Activated CD8-positive, alpha-beta T cell treated with anti-CD3 and anti-CD28 coated beads for 36 hours (primary cell): ENCODE measurements around the gene BLNK. TPM values are rescaled to one million over a fixed set of nuclear protein-coding genes. Genes with fewer than 3 reads are reported as not detected.

ENCODE experiments used
- ATAC-seq: fragments of 200-7000 bp; cut with Tn5 transposase; one replicate; pipeline ENCODE4 v1.10.0; 2021; ENCODE audit warnings: mild to moderate bottlenecking, moderate library complexity
- CTCF ChIA-PET: fragments of 350-600 bp; sonication (Branson Sonifier 250); formaldehyde crosslinking; loops from one replicate; lab custom pipeline; 2021; ENCODE audit warnings: antibody characterized with exemption; lab: Charles Lee
- POLR2A ChIA-PET: fragments of 350-600 bp; sonication (Branson Sonifier 250); formaldehyde crosslinking; loops from one replicate; lab custom pipeline; 2021; ENCODE audit warnings: antibody characterized with exemption; lab: Charles Lee
- DNase-seq: peaks from one replicate; pipeline ENCODE4 v3.0.0-alpha.2; 2020
- H3K27ac Mint-ChIP-seq: one replicate; pipeline ENCODE4 v1.8.0; 2021; ENCODE audit warnings: mild to moderate bottlenecking, mixed read lengths
- H3K27me3 Mint-ChIP-seq: one replicate; pipeline ENCODE4 v1.8.0; 2021; ENCODE audit warnings: mixed read lengths
- H3K36me3 Mint-ChIP-seq: one replicate; pipeline ENCODE4 v1.8.0; 2021; ENCODE audit warnings: low read depth, mixed read lengths
- H3K4me1 Mint-ChIP-seq: one replicate; pipeline ENCODE4 v1.8.0; 2021; ENCODE audit warnings: low read depth, mixed read lengths
- H3K4me3 Mint-ChIP-seq: one replicate; pipeline ENCODE4 v1.8.0; 2021; ENCODE audit warnings: mild to moderate bottlenecking, moderate library complexity, mixed read lengths
- H3K9me3 Mint-ChIP-seq: one replicate; pipeline ENCODE4 v1.8.0; 2021; ENCODE audit warnings: mixed read lengths
- CTCF ChIP-seq: fragments of 200-600 bp; IDR thresholded peaks from one replicate; pipeline ENCODE4 v1.8.0; 2022; ENCODE audit warnings: antibody characterized with exemption, mild to moderate bottlenecking
- intact Hi-C: fragments of 100-400 bp; cut with micrococcal nuclease; formaldehyde crosslinking; loops from one replicate; pipeline ENCODE4 v1.10.0; 2022
- total RNA-seq, 2 experiments: library from RNA; stranded (reverse); gene quantifications; one replicate each; pipeline ENCODE4 v1.2.3, GENCODE V29; 2021

The BLNK gene
- total RNA-seq, 2 experiments from 2014 or later: 0.16 TPM; not detected in 1

GRCh38 chr10:96269438-96270300 lies 1.7 kb downstream of the BLNK start:
- DNase-seq: no peak
- ATAC-seq: no peak
- Mint-ChIP-seq H3K4me1 (no peaks in the 10 kb centered on the region), H3K27ac (no peak overlapping the region), H3K36me3 (no peaks in the 10 kb centered on the region), H3K9me3 (no peaks in the 10 kb centered on the region), H3K27me3 (peaks cover 3% of the 10 kb centered on the region), H3K4me3 (no peak overlapping the region)
- no peak for TF ChIP-seq CTCF
- POLR2A ChIA-PET: no interaction called here
- CTCF ChIA-PET: interaction anchor here (1.1 kb wide), 1 partner anchor 40 kb away, joined by 5 read pairs; no protein-coding TSS in a partner anchor
- intact Hi-C loops: no loop called here

DNA sequence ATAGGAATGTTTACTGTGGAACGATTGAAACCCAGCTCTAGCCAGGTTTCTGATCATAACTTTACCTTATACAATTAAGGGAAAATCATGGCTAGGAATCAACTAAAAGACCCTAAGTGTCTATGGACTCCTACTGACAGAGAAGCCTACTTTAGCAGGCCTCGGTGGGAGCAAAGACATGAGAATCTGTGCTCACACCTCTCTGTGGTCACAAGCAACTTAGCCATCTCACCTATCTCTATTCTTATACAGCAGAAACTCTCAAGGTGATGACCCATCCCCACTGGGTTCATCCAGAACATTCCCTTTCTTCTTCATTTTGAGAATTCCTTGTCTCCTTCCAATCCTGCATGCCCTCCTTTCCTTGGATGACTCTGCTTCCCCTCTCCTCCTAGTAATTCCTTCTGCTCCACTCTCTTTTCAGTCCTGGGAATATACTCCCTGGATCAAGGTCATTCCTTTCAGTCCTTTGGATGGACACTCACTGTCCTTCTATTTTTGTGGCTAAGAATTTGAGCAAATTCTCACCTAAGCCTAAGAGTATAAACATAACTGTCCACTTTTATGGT lies 2.9 kb downstream of the BLNK start:
- H3K36me3 Mint-ChIP-seq: no peaks in the 10 kb centered on the region
- intact Hi-C loops: no loop called here
- peaks cover 2% of the 10 kb centered on the region for H3K27me3 Mint-ChIP-seq
- ATAC-seq (no peak), DNase-seq (no peak)
- ChIA-PET CTCF (interaction anchor here (3.4 kb wide), 1 partner anchor 39 kb away, joined by 12 read pairs; no protein-coding TSS in a partner anchor), POLR2A (no interaction called here)
- no peak overlapping the region for H3K4me3 Mint-ChIP-seq
- no peak for TF ChIP-seq CTCF
- H3K4me1 Mint-ChIP-seq: no peaks in the 10 kb centered on the region
- H3K27ac Mint-ChIP-seq: no peak overlapping the region
- no peaks in the 10 kb centered on the region for H3K9me3 Mint-ChIP-seq

DNA sequence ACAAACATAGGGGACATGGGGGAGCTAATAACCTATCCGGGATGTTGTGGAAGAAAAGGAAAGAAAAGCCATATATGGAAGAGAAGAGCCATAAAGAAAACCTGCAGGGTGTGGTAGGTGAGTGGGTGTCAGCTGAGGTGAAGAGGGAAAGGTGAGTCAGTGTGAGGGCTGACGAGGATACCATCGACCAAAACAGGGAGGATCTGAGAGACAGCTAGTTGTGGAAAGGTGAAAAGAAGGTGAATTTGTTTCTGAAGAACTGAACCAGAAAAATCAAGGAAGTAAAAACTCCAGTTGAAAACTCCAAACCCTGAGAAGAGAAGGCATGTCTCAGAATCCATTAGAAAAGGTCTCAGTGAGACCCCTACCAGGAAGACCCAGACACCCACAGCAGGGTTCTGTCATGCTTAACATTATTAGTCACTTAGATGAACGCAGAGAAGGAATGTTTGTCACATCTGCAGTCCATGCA lies 4.1 kb downstream of the BLNK start:
- Mint-ChIP-seq H3K27me3 (peaks cover 2% of the 10 kb centered on the region), H3K36me3 (no peaks in the 10 kb centered on the region), H3K4me3 (no peak overlapping the region), H3K27ac (no peak overlapping the region), H3K4me1 (no peaks in the 10 kb centered on the region), H3K9me3 (no peaks in the 10 kb centered on the region)
- peak; percentile 34 for ATAC-seq
- no peak for DNase-seq
- ChIA-PET POLR2A (no interaction called here), CTCF (interaction anchor here (3.4 kb wide), 1 partner anchor 38 kb away, joined by 12 read pairs; no protein-coding TSS in a partner anchor)
- no peak for TF ChIP-seq CTCF
- intact Hi-C loops: no loop called here

DNA sequence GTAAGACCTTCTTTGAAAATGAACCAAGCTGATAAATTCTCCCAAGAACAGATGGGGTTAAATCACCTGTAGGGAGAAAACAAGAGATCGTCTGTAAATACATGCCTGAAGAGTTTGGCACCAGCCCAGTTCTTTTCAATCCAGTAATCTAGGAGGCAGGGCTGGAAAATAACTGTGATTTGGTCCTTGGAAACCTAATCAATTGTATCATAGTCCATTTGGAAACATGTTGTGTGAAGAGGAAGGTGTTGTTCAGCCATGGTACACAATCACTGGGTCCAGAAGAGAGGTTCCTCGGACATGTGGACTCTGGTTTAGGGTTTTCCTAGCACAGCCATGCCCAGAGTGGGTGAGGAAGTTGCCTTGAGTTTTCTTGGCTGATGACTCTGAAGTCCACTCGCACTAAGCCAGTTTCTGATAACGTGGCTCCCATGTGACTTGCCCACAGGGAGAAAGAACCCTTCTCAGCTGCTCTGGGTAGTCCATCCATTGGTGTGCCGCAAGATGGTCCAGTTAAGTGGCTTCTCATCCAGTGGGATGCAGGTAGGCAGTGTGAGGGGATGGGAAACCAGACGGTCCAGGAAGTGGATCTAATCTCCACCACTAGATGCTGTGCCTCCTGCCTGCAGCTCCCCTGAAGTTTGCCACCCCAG lies 5.1 kb downstream of the BLNK start:
- H3K27ac Mint-ChIP-seq: no peak overlapping the region

More for the DNA sequence above, 5.1 kb downstream of the BLNK start:
- DNase-seq (no peak), ATAC-seq (no peak)
- Mint-ChIP-seq H3K4me1 (no peaks in the 10 kb centered on the region), H3K4me3 (no peak overlapping the region), H3K27me3 (peaks cover 2% of the 10 kb centered on the region), H3K9me3 (no peaks in the 10 kb centered on the region), H3K36me3 (no peaks in the 10 kb centered on the region)
- ChIA-PET POLR2A (no interaction called here), CTCF (interaction anchor here (1.0 to 3.4 kb wide), 2 partner anchors 32 to 37 kb away, joined by 3 to 12 read pairs; no protein-coding TSS in a partner anchor)
- no peak for TF ChIP-seq CTCF
- intact Hi-C loops: no loop called here
